HUES6 (cell line): ENCODE measurements around the gene AHNAK.

Source experiments
- H3K27ac ChIP-seq: 2 replicates; pipeline ENCODE4 v1.7.0; 2013; ENCODE audit warnings: low read depth, mild to moderate bottlenecking, low read length, inconsistent platforms
- H3K27me3 ChIP-seq: 2 replicates; pipeline ENCODE4 v1.6.1; 2013; ENCODE audit warnings: low read length; ENCODE audit not compliant: control insufficient read depth, insufficient read depth
- H3K36me3 ChIP-seq: 2 replicates; pipeline ENCODE4 v1.6.1; 2013; ENCODE audit warnings: low read length; ENCODE audit not compliant: control insufficient read depth, insufficient read depth
- H3K4me1 ChIP-seq: 2 replicates; pipeline ENCODE4 v1.6.1; 2013; ENCODE audit warnings: low read length; ENCODE audit not compliant: control insufficient read depth, insufficient read depth
- H3K4me3 ChIP-seq: 2 replicates; pipeline ENCODE4 v1.5.1; 2013; ENCODE audit warnings: low read depth, low read length
- H3K9ac ChIP-seq: one replicate; pipeline ENCODE4 v1.6.1; 2013; ENCODE audit warnings: mild to moderate bottlenecking, low read length
- H3K9me3 ChIP-seq: 2 replicates; pipeline ENCODE4 v1.6.1; 2013; ENCODE audit warnings: low read depth, low read length; ENCODE audit not compliant: control insufficient read depth, insufficient read depth

AHNAK gene

DNA sequence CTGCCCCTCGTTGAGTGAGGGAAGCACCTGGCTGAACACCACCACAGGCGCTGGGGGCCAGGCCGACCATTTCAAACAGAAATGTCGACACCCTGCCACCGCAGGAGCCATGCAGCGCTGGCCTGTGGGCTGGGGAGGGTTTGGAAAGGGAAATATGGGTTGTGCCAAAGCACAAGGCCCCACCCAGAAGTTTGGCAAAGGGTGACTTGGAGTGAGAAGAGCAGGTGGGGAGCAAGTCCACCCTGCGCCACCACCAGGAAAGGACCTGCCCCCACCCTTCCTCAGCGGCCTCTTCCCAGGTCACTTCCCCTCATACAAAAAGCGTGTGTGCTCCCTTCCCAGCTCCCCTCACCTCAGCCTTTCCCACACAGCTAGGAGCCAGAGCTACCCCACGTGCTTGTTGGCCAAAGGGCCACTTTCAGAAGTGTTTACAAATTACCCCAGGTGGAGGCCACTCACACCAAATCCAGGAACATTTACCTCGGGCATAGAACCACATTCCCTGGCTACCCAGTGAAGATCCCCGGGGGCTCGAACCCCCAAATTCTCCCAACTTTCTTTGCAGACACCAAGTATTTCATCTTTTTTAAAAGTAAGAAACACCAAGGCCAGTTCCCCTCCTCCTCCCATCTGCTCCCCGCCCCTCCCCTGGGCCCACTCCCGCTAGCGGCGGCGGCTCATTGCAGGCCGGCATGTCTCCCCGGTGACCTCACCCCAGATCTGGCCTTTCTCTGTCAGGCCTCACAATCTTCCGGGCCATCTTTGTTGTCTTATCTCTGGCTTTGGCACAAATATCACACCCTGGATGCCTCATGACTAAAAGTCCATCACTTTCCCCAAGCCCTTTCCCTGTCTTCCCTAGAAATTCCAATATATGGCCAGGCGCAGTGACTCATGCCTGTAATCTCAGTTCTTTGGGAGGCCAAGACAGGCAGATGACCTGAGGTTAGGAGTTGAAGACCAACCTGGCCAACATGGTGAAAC lies 148.3 kb downstream of the AHNAK start:
- H3K9ac ChIP-seq, result no peak overlapping the region
- no peak overlapping the region; the same call in 1 of the 2 replicates for H3K27ac ChIP-seq
- H3K27me3 ChIP-seq, result no peaks in the 10 kb centered on the region
- no peak overlapping the region for H3K4me3 ChIP-seq
- H3K36me3 ChIP-seq, result no peaks in the 10 kb centered on the region
- peaks cover 45% of the 10 kb centered on the region for H3K4me1 ChIP-seq
- no peaks in the 10 kb centered on the region for H3K9me3 ChIP-seq

DNA sequence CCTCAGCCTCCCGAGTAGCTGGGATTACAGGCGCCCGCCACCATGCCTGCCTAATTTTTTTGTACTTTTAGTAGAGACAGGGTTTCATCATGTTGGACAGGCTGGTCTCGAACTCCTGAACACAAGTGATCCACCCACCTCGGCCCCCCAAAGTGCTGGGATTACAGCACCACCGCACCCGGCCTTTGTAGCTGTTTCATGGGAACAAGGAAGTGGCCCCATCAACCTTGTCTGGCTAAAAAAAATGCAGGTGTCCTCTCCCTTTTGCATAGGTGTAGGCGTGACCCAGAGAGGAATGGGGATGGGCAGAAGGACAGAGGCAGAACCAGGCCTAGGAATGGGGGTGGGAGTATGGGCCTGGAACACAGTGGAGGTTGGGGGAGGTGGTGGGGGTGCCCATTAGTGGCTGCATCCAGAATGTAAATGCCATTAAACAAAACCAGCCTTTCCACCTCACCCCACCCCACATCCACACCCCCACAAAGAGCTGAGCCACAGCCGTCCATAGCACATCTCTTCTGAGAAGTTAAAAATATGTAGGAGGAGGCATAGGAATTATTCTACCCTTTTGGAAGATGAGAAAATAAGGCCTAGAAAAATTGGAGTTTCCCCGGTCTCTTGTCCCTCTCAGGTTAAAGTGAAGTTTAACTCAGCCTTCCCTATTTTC lies 150.6 kb downstream of the AHNAK start:
- H3K4me1 ChIP-seq, result peaks cover 32% of the 10 kb centered on the region
- H3K9me3 ChIP-seq, result no peaks in the 10 kb centered on the region
- H3K27ac ChIP-seq, result no peak overlapping the region
- no peak overlapping the region for H3K4me3 ChIP-seq
- no peaks in the 10 kb centered on the region for H3K36me3 ChIP-seq
- no peak overlapping the region for H3K9ac ChIP-seq
- H3K27me3 ChIP-seq, result no peaks in the 10 kb centered on the region

DNA sequence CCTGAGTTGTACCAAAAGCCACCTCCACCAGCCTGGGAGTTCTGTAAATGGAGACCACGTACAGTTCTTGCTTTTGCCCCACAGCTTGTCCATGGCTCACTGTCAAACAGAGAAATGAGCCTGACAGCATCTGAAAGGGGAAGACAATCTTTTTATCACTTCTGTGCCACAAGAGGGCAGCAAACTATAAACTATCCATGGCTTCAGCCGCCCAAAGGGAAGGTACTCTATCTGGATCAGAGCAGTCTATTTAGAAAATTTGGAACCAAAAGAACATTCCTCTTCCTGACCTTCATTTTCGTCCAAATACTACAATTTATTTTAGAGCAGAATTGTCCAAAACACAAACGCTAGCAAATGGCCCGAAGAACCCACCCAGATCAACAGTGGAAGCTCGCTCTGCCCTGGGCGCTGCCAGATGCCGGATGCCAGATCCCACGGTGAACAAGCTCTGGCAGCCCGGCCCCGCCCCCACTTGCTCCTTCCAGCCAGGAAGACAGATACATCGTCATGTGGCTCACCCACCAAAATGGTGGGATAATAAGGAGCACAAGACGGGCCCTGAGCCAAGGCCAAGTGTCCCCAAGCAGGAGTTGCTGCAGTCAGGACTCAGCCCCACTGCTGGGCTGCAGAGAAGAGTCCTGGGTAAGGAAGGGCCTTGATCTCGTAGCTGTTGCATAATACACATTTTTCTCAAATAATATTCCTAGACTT lies 151.6 kb downstream of the AHNAK start:
- H3K27ac ChIP-seq, result no peak overlapping the region
- H3K27me3 ChIP-seq, result no peaks in the 10 kb centered on the region
- no peaks in the 10 kb centered on the region for H3K9me3 ChIP-seq
- peaks cover 32% of the 10 kb centered on the region for H3K4me1 ChIP-seq
- peak overlapping the region; percentile 38 for H3K4me3 ChIP-seq
- H3K9ac ChIP-seq, result no peak overlapping the region
- no peaks in the 10 kb centered on the region for H3K36me3 ChIP-seq

DNA sequence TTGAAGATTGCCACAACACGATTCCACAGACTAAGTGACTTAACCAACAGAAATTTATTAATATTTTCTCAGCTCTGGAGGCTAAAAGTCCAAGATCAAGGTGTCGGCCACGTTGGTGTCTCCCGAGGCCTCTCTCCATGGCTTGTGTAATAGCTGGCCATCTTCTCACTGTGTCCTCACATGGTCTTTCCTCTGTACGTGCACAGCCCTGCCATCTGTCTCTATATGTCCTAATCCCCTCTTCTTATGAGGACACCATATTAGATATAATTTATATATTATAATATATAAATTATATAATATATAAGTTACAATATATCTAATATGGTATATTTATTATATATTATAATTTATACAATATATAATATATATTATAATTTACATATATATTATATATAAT lies 152.9 kb downstream of the AHNAK start:
- peaks cover 23% of the 10 kb centered on the region for H3K4me1 ChIP-seq
- no peaks in the 10 kb centered on the region for H3K9me3 ChIP-seq
- H3K9ac ChIP-seq, result no peak overlapping the region
- H3K4me3 ChIP-seq, result no peak overlapping the region
- H3K27ac ChIP-seq, result no peak overlapping the region
- no peaks in the 10 kb centered on the region for H3K36me3 ChIP-seq
- no peaks in the 10 kb centered on the region for H3K27me3 ChIP-seq

DNA sequence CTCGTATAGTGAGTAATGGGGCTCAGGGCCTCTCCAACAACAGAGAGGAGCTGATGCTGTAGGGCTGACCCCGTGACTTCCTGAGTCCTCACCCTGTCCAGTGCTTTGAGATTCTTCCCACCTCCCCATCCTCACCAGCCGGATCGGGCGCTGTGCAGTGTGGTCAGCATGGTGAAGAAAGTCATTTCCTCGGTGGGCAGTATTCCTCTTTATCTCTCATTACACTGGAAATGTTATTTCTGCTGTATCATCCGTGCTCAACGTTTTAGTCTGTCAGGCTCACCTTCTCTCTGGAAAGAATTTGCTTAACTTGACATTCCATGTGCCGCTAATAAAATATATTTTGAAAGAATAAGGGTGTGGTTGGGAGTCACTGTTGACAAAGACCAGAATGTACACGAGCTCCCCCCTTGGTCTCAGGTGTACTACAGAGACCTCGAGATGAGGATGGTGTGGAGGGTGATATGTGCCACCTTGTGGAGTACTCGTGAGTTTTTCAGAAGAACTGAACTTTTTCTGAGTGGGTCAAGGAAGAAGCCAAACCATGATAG lies 153.5 kb downstream of the AHNAK start:
- H3K36me3 ChIP-seq, result no peaks in the 10 kb centered on the region
- H3K4me1 ChIP-seq, result peaks cover 17% of the 10 kb centered on the region
- no peaks in the 10 kb centered on the region for H3K27me3 ChIP-seq
- H3K9me3 ChIP-seq, result no peaks in the 10 kb centered on the region
- no peak overlapping the region for H3K4me3 ChIP-seq
- no peak overlapping the region for H3K27ac ChIP-seq
- H3K9ac ChIP-seq, result no peak overlapping the region

DNA sequence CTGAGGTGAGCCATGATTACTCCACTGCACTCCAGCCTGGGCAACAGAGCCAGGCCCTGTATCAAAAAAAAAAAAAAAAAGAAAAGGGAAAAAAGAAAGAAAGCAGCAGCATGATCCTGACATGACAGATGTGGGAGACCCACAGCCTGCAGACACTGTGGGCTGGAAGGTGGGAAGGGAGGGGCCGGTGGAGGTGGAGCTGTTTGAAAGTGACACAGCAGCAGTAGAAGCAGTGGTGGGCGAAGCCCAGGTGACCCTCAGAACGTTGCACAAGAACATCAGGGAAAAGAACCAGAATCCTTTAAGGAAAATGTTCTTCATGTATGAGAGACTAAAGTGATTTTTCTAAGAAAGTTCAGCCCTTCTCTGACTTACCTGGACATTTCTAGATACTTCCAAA lies 154.1 kb downstream of the AHNAK start:
- Histone ChIP-seq H3K27ac (no peak overlapping the region), H3K4me3 (no peak overlapping the region), H3K36me3 (no peaks in the 10 kb centered on the region), H3K9me3 (no peaks in the 10 kb centered on the region), H3K27me3 (no peaks in the 10 kb centered on the region), H3K9ac (no peak overlapping the region), H3K4me1 (peaks cover 13% of the 10 kb centered on the region)

DNA sequence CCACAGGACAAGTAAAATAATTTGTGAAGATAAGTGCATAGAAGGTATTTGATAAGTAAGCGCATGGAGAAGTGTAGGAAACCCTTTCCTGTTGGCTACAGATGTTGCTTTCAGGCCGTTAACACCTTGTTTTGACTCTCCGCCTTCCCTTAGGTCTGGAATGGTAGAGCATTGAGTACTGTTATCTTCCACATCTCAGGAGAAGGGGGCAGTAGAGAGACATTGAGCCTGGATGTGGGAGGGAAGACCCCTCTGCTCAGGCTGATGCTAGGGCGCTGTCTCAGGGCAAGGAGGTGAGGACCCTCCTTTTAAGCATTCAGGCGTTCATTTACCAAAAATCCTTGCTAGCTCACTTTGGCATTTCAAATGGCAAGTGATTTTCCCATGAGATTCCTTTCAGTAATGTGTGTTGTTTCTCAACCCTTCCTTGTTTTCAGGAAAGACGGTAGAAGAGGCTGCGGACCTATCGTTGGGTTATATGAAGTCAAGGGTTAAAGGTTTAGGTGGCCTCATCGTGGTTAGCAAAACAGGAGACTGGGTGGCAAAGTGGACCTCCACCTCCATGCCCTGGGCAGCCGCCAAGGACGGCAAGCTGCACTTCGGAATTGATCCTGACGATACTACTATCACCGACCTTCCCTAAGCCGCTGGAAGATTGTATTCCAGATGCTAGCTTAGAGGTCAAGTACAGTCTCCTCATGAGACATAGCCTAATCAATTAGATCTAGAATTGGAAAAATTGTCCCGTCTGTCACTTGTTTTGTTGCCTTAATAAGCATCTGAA lies 154.8 kb downstream of the AHNAK start:
- H3K4me1 ChIP-seq, result peaks cover 13% of the 10 kb centered on the region
- no peaks in the 10 kb centered on the region for H3K27me3 ChIP-seq
- no peak overlapping the region for H3K9ac ChIP-seq
- no peaks in the 10 kb centered on the region for H3K9me3 ChIP-seq
- no peak overlapping the region for H3K27ac ChIP-seq
- H3K4me3 ChIP-seq, result no peak overlapping the region
- no peaks in the 10 kb centered on the region for H3K36me3 ChIP-seq

DNA sequence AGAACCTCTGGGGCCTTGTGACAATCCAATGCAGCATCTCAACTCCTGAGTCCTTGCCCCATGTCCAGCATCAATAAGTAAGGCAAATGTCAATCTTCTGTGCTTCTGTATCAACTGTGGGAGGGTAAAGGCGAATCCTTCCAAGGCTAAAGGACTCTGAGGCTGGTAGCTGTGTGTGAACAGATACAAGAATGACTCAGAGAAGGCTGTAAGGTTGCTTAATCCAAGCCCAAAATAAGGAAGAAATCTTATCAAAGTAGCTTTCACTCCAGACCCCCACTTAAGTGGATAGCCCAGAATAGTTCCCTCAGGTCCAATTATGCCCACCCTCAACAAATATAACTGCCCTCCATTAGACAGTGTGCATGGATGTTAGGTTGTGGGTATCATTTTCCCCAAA lies 155.9 kb downstream of the AHNAK start:
- no peaks in the 10 kb centered on the region for H3K36me3 ChIP-seq
- no peak overlapping the region for H3K9ac ChIP-seq
- H3K27me3 ChIP-seq, result no peaks in the 10 kb centered on the region
- H3K4me1 ChIP-seq, result peaks cover 6% of the 10 kb centered on the region
- H3K4me3 ChIP-seq, result no peak overlapping the region
- no peak overlapping the region for H3K27ac ChIP-seq
- H3K9me3 ChIP-seq, result no peaks in the 10 kb centered on the region

DNA sequence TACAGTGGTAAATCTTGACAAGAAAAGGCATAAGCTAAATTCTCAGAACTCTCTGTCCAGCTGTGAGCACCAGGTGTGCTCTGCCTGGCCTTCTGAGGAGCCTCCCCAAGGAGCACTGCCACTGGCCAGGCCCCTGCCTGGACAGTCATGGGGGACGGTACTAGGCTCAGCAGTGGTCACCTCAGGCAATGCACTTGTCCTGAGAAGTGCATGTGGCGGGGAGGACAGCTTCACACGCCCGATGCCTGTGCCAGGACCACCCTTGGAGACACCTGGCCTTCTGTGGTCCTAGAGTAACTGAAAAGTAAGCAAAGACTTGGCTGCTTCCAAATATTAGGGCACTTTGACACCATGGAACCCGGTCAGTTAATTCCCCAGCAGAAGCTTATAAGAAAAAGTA lies 156.4 kb downstream of the AHNAK start:
- Histone ChIP-seq H3K9ac (no peak overlapping the region), H3K4me1 (peaks cover 3% of the 10 kb centered on the region), H3K27me3 (no peaks in the 10 kb centered on the region), H3K4me3 (no peak overlapping the region), H3K27ac (no peak overlapping the region), H3K9me3 (no peaks in the 10 kb centered on the region), H3K36me3 (no peaks in the 10 kb centered on the region)

DNA sequence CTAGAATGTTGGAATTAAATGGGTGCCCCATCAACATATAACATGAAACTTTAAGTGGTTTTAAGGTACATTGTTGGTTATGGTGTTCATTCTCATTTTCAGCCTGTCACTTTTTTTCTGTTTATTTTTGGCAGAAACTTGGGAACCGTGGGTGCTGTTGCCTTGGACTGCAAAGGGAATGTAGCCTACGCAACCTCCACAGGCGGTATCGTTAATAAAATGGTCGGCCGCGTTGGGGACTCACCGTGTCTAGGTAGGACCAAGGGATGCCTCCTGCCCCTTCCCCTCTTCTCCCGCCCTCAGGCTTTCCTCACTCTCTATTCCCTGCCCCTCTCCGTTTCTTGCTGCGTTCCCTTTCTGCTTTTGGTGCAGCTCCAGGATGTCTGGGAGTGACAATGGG lies 157.6 kb downstream of the AHNAK start:
- no peak overlapping the region for H3K9ac ChIP-seq
- no peaks in the 10 kb centered on the region for H3K9me3 ChIP-seq
- H3K27ac ChIP-seq, result no peak overlapping the region
- no peaks in the 10 kb centered on the region; the same call in 1 of the 2 replicates for H3K4me1 ChIP-seq
- H3K36me3 ChIP-seq, result no peaks in the 10 kb centered on the region
- no peaks in the 10 kb centered on the region for H3K27me3 ChIP-seq
- H3K4me3 ChIP-seq, result no peak overlapping the region
